ENCODE results near the gene ZNF195. TPM values are rescaled to one million over a fixed set of nuclear protein-coding genes. Genes with fewer than 3 reads are reported as not detected.

The ZNF195 gene
- total RNA-seq, 1 experiment from 2014 or later: 85.5 TPM

GRCh38 chr11:3382613-3383285 is 3.8 kb upstream of the ZNF195 start (continued):
- no peak for TF ChIP-seq MLX (CRISPR knock-in tag; IDR thresholded peaks at IDR 0.05)
- TF ChIP-seq AFF4 (CRISPR knock-in tag; IDR thresholded peaks at IDR 0.05; ENCODE audit: borderline replicate concordance): no peak
- TF ChIP-seq ZNF121 (CRISPR knock-in tag; IDR thresholded peaks at IDR 0.05): no peak
- no peak for TF ChIP-seq CTCF (IDR thresholded peaks at IDR 0.05)
- TF ChIP-seq PREB (CRISPR knock-in tag; IDR thresholded peaks at IDR 0.05; ENCODE audit: borderline replicate concordance): no peak
- TF ChIP-seq FOXP1 (CRISPR knock-in tag; IDR thresholded peaks at IDR 0.05; ENCODE audit: borderline replicate concordance): no peak
- no peak for TF ChIP-seq ZNF532 (CRISPR knock-in tag; IDR thresholded peaks at IDR 0.05; ENCODE audit: borderline replicate concordance)
- TF ChIP-seq CREB1 (CRISPR knock-in tag; IDR thresholded peaks at IDR 0.05): no peak
- no peak for TF ChIP-seq IRF2 (CRISPR knock-in tag; IDR thresholded peaks at IDR 0.05; ENCODE audit: borderline replicate concordance, low read depth)

- Mint-ChIP-seq H3K27ac (peak overlapping the region; percentile 79), H3K36me3 (peaks cover 67% of the 10 kb centered on the region), H3K27me3 (ENCODE audit: low read depth) (no peaks in the 10 kb centered on the region; the same call in 1 of the 2 replicates), H3K4me1 (peaks cover 43% of the 10 kb centered on the region), H3K4me3 (peak overlapping the region; percentile 99), H3K9me3 (peaks cover 9% of the 10 kb centered on the region)
- ChIA-PET CTCF (interaction anchor here (1.2 to 5.3 kb wide), 3 partner anchors 27 to 41 kb away, joined by 4 to 42 read pairs (median 37); no protein-coding TSS in a partner anchor), POLR2A (no interaction called here)
- DNase-seq (ENCODE audit: low spot score) (no peak), ATAC-seq (no peak)
- no peak for TF ChIP-seq ZNF671 (CRISPR knock-in tag; IDR thresholded peaks at IDR 0.05)
- TF ChIP-seq PRDM15 (CRISPR knock-in tag; IDR thresholded peaks at IDR 0.05): no peak
- TF ChIP-seq CTCF (IDR thresholded peaks at IDR 0.05): no peak
- TF ChIP-seq NFE2L1 (CRISPR knock-in tag; IDR thresholded peaks at IDR 0.05): no peak
- TF ChIP-seq SMAD3 (CRISPR knock-in tag; IDR thresholded peaks at IDR 0.05; ENCODE audit: borderline replicate concordance): no peak
- no peak for TF ChIP-seq MYBL2 (CRISPR knock-in tag; IDR thresholded peaks at IDR 0.05)
- TF ChIP-seq GABPB1 (CRISPR knock-in tag; IDR thresholded peaks at IDR 0.05): no peak
- no peak for TF ChIP-seq TEAD4 (CRISPR knock-in tag; IDR thresholded peaks at IDR 0.05)
- TF ChIP-seq IRF2 (CRISPR knock-in tag; IDR thresholded peaks at IDR 0.05; ENCODE audit: borderline replicate concordance, low read depth): no peak
Observed at GRCh38 chr11:3381794-3382193, 2.8 kb upstream of the ZNF195 start.

All from WTC11 (cell line).